T-cell (primary cell): ENCODE data around the gene RBM19. TPM values are rescaled to one million over a fixed set of nuclear protein-coding genes. Genes with fewer than 3 reads are reported as not detected.

ENCODE experiments used
- ATAC-seq, 4 experiments: fragments of 200-7000 bp in 3 of 4; fragments of 150-1000 bp in 1 of 4; cut with Tn5 transposase; replicated peaks in 1 of 4; 1 replicate in 3 of 4; 2 replicates in 1 of 4; pipeline ENCODE4 v1.10.0; 2021; ENCODE audit warnings: moderate library complexity in 3 of 4, mild to moderate bottlenecking in 2 of 4, moderate number of reproducible peaks in 1 of 4
- CTCF ChIA-PET, 2 donors: fragments of 300-600 bp; sonication (Branson Sonifier 250); formaldehyde crosslinking; loops; one replicate each; lab custom pipeline; 2022; ENCODE audit warnings: antibody characterized with exemption in 2 of 2; lab: Charles Lee
- POLR2A ChIA-PET, 2 donors: fragments of 300-600 bp; sonication (Branson Sonifier 250); formaldehyde crosslinking; loops; one replicate each; lab custom pipeline; 2022; ENCODE audit warnings: antibody characterized with exemption in 2 of 2; lab: Charles Lee
- DNase-seq, 35 experiments: peaks; one replicate each; pipeline versions ENCODE4 v3.0.0 to v3.0.0-alpha.2; 2013 to 2023
- H3K27ac ChIP-seq: one replicate; pipeline ENCODE4 v1.5.1; 2013; ENCODE audit warnings: low read length
- H3K27me3 ChIP-seq, 2 experiments: replicated peaks in 1 of 2; 1 replicate in 1 of 2; 2 replicates in 1 of 2; pipeline versions ENCODE4 v1.6.1 to v1.7.0; 2013; ENCODE audit warnings: low read length in 1 of 2, mixed read lengths in 1 of 2; ENCODE audit not compliant: control insufficient read depth in 2 of 2, insufficient read depth in 2 of 2; ENCODE audit errors: extremely low read depth in 1 of 2
- H3K36me3 ChIP-seq, 2 donors: 1 replicate in 1 of 2; 2 replicates in 1 of 2; pipeline versions ENCODE4 v1.6.1 to v1.7.0; 2013; ENCODE audit warnings: low read length in 1 of 2; ENCODE audit not compliant: control insufficient read depth in 2 of 2, insufficient read depth in 1 of 2; ENCODE audit errors: extremely low read depth in 1 of 2
- H3K4me1 ChIP-seq, 2 experiments: 1 replicate in 1 of 2; 2 replicates in 1 of 2; pipeline versions ENCODE4 v1.6.1 to v1.7.0; 2013; ENCODE audit warnings: low read length in 2 of 2, mixed read lengths in 1 of 2; ENCODE audit not compliant: insufficient read depth in 2 of 2, control insufficient read depth in 1 of 2; ENCODE audit errors: extremely low read depth in 1 of 2
- H3K4me3 ChIP-seq, 2 donors: 1 replicate in 1 of 2; 2 replicates in 1 of 2; pipeline versions ENCODE4 v1.5.1 to v1.7.0; 2013; ENCODE audit warnings: mild to moderate bottlenecking in 2 of 2, low read length in 1 of 2, moderate library complexity in 1 of 2; ENCODE audit not compliant: control insufficient read depth in 1 of 2; ENCODE audit errors: extremely low read depth in 1 of 2
- H3K9me3 ChIP-seq: 2 replicates; pipeline ENCODE4 v1.7.0; 2013
- H3K27ac Mint-ChIP-seq, 2 donors: one replicate each; pipeline ENCODE4 v1.8.0; 2020 to 2021; ENCODE audit warnings: mild to moderate bottlenecking in 2 of 2, mixed read lengths in 2 of 2
- H3K27me3 Mint-ChIP-seq, 2 donors: one replicate each; pipeline ENCODE4 v1.8.0; 2021 to 2022; ENCODE audit warnings: mixed read lengths in 2 of 2
- H3K36me3 Mint-ChIP-seq: one replicate; pipeline ENCODE4 v1.8.0; 2021; ENCODE audit warnings: mixed read lengths
- H3K4me1 Mint-ChIP-seq, 3 donors: one replicate each; pipeline ENCODE4 v1.8.0; 2020 to 2022; ENCODE audit warnings: mixed read lengths in 3 of 3, mild to moderate bottlenecking in 1 of 3
- H3K4me3 Mint-ChIP-seq, 3 donors: one replicate each; pipeline ENCODE4 v1.8.0; 2020 to 2022; ENCODE audit warnings: mild to moderate bottlenecking in 3 of 3, mixed read lengths in 3 of 3, moderate library complexity in 3 of 3
- H3K9me3 Mint-ChIP-seq, 3 donors: one replicate each; pipeline ENCODE4 v1.8.0; 2020 to 2022; ENCODE audit warnings: mixed read lengths in 3 of 3
- WGBS: methylation state at CpG from one replicate; pipeline ENCODE4 v1.1.5; 2013; ENCODE audit warnings: missing lambda C conversion rate; ENCODE audit not compliant: insufficient coverage; 5-methylcytosine and 5-hydroxymethylcytosine counted together
- total RNA-seq, 35 experiments: library from RNA in 6 of 35; stranded (reverse) in 6 of 35; fragments of 120-200 nt in 1 of 35; gene quantifications; one replicate each; pipeline versions ENCODE4 v1.2.1 to v1.2.4 and lab custom pipeline; 2013 to 2026

The RBM19 gene
- total RNA-seq, 5 donors from 2014 or later (not counting 1 experiment from before 2014, with no cell fraction given) = 57.9 to 80.3 (median 78.3) TPM

DNA sequence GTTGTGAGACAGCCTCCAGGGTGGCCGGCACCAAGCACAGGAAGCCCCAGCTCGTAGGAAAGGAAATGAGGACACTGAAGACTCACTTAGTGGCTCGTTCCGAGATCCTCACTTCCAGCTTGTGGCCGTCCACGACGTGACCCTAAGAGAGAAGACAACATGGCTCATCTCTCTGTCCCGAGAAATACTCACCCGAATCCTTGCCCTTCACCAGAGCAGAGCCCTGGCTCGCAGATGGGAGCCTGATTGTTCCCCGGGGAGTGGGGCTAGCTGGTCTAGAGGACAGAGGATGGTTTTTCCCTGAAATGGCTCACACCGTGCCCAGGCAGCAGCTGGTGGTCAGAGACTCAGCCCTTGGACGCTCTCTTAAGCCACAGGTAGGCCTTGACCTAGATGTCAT, 47.8 kb downstream of the RBM19 start:
- 95% methylated on average over 11 of the region's 13 CpGs for WGBS
- Histone ChIP-seq H3K27ac (no peak overlapping the region), H3K36me3 (peaks cover 14 to 76% of the 10 kb centered on the region in 2 donors), H3K4me1 (no peaks in the 10 kb centered on the region), H3K9me3 (no peaks in the 10 kb centered on the region), H3K27me3 (no peaks in the 10 kb centered on the region), H3K4me3 (no peak overlapping the region)
- H3K36me3 Mint-ChIP-seq = peaks cover 64% of the 10 kb centered on the region
- no peaks in the 10 kb centered on the region for H3K27me3 Mint-ChIP-seq
- ChIA-PET POLR2A (no interaction called here), CTCF (no interaction called here)
- no peak overlapping the region for H3K4me3 Mint-ChIP-seq
- H3K4me1 Mint-ChIP-seq = no peaks in the 10 kb centered on the region
- ATAC-seq (no peak), DNase-seq (no peak)
- no peaks in the 10 kb centered on the region for H3K9me3 Mint-ChIP-seq
- no peak overlapping the region for H3K27ac Mint-ChIP-seq

GRCh38 chr12:113917393-113917792, 48.7 kb downstream of the RBM19 start:
- Mint-ChIP-seq H3K4me1 (no peaks in the 10 kb centered on the region), H3K9me3 (no peaks in the 10 kb centered on the region), H3K36me3 (peaks cover 60% of the 10 kb centered on the region), H3K27me3 (no peaks in the 10 kb centered on the region), H3K4me3 (no peak overlapping the region), H3K27ac (no peak overlapping the region)
- H3K27ac ChIP-seq = no peak overlapping the region
- ATAC-seq = no peak
- no peak overlapping the region for H3K4me3 ChIP-seq
- H3K36me3 ChIP-seq = peaks cover 17 to 78% of the 10 kb centered on the region in 2 donors
- H3K27me3 ChIP-seq = no peaks in the 10 kb centered on the region
- H3K9me3 ChIP-seq = no peaks in the 10 kb centered on the region
- DNase-seq = no peak
- no CpG with 5 or more reads among the region's 5 CpGs for whole genome bisulfite sequencing
- H3K4me1 ChIP-seq = no peaks in the 10 kb centered on the region
- POLR2A ChIA-PET = interaction anchor here in 1 of 2 donors (0.5 kb wide), 1 partner anchor 871 kb away, joined by 3 read pairs; no protein-coding TSS in a partner anchor
- CTCF ChIA-PET = interaction anchor here in 1 of 2 donors (0.6 kb wide), 1 partner anchor 16 kb away, joined by 6 read pairs; no protein-coding TSS in a partner anchor

DNA sequence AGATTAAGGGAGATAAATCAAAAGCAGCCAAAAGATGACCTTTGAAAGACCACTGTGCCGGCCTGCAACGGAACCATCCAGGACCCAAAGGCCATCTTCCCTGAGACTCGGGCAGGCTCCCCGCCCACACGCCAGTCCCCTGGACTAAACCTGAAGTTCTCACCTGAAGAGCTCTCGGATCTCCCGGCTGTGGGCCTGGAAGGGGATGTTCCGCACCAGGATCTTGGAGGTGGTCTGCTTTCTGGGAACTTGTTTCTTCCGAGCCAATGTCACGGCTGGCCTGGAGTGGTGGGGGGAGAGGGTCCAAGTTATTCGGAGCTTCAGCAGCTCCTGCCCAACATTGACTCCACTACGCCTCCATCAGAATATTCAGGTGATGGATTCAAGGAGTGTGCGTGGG, 51.3 kb downstream of the RBM19 start:
- Histone ChIP-seq H3K27me3 (no peaks in the 10 kb centered on the region), H3K4me3 (no peak overlapping the region), H3K27ac (no peak overlapping the region), H3K4me1 (no peaks in the 10 kb centered on the region), H3K36me3 (peaks cover 20 to 79% of the 10 kb centered on the region in 2 donors), H3K9me3 (no peaks in the 10 kb centered on the region)
- no peak for DNase-seq
- Mint-ChIP-seq H3K36me3 (peaks cover 46% of the 10 kb centered on the region), H3K27me3 (no peaks in the 10 kb centered on the region), H3K9me3 (no peaks in the 10 kb centered on the region), H3K4me1 (no peaks in the 10 kb centered on the region), H3K27ac (no peak overlapping the region), H3K4me3 (no peak overlapping the region)
- WGBS = 97% methylated on average over 9 of the region's 13 CpGs
- ChIA-PET CTCF (no interaction called here), POLR2A (no interaction called here)
- ATAC-seq = no peak

DNA sequence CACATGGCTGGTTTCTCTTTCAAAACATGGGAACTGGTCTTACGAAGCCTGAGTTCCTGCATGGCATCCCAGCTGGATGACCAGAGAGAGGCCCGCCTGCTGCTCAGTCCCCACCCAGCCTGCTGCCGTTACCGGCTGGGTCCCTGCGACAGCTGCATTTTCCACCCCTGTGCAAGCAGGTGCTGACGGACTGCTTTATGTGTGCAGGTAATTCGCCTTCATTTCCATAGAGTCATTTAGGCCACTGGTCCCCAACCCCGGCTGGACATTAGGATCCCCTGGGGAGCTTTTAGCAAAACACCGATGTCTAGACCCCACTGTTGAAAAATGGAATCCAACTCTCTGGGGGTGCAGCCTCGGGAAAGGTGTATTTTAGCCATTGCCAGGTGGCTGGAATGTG, 51.9 kb downstream of the RBM19 start:
- Histone ChIP-seq H3K4me1 (no peaks in the 10 kb centered on the region), H3K27me3 (no peaks in the 10 kb centered on the region), H3K27ac (no peak overlapping the region), H3K9me3 (no peaks in the 10 kb centered on the region), H3K4me3 (no peak overlapping the region), H3K36me3 (peaks cover 20 to 84% of the 10 kb centered on the region in 2 donors)
- no peaks in the 10 kb centered on the region for H3K4me1 Mint-ChIP-seq
- ATAC-seq = no peak
- no peaks in the 10 kb centered on the region for H3K27me3 Mint-ChIP-seq
- 92% methylated on average over 10 of the region's 10 CpGs for WGBS
- ChIA-PET POLR2A (interaction anchor here in 1 of 2 donors (0.6 kb wide), 1 partner anchor 27 kb away, joined by 4 read pairs; no protein-coding TSS in a partner anchor), CTCF (no interaction called here)
- H3K9me3 Mint-ChIP-seq = no peaks in the 10 kb centered on the region
- H3K36me3 Mint-ChIP-seq = peaks cover 48% of the 10 kb centered on the region
- no peak overlapping the region for H3K27ac Mint-ChIP-seq
- H3K4me3 Mint-ChIP-seq = no peak overlapping the region
- DNase-seq = no peak

DNA sequence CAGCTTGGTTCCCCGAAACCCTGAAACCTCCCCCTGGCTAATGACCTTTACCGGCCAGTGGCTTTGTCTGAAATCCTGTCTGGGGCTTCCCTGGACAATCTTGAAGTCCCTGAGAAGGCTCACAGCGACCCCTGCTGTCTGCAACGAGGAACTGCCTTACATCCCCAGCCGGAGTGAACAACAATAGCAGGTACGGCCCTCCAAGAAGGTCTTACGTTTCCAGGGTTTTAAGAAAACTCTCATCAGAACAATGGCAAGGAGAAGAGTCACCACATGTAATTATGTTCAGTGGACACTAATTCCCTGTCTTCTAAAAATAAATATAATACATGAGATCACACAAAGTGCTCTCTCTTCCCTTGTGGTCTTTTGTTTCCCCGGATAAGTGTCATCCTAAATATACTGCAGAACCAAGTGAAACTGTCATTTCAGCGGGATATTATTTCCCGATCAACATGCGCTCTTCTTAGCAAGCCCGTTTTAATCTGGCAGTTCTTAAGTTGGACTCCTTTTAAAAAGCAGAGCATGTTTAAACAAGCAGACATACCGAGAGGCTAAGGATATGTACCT, 53.3 kb downstream of the RBM19 start:
- no peak overlapping the region for H3K27ac Mint-ChIP-seq
- no peaks in the 10 kb centered on the region for H3K9me3 Mint-ChIP-seq
- WGBS = 70% methylated on average over 13 of the region's 13 CpGs
- H3K36me3 ChIP-seq = peaks cover 18 to 76% of the 10 kb centered on the region in 2 donors
- no peaks in the 10 kb centered on the region for H3K27me3 ChIP-seq
- H3K4me3 ChIP-seq = no peak overlapping the region
- H3K27me3 Mint-ChIP-seq = no peaks in the 10 kb centered on the region
- no peak overlapping the region for H3K4me3 Mint-ChIP-seq
- H3K27ac ChIP-seq = no peak overlapping the region
- CTCF ChIA-PET = no interaction called here
- no peaks in the 10 kb centered on the region for H3K9me3 ChIP-seq
- ATAC-seq = no peak
- POLR2A ChIA-PET = no interaction called here
- DNase-seq = peak in 28 of 35 experiments; percentile 3 to 64 (median 22)
- H3K4me1 Mint-ChIP-seq = no peaks in the 10 kb centered on the region
- no peaks in the 10 kb centered on the region for H3K4me1 ChIP-seq
- peaks cover 48% of the 10 kb centered on the region for H3K36me3 Mint-ChIP-seq

DNA sequence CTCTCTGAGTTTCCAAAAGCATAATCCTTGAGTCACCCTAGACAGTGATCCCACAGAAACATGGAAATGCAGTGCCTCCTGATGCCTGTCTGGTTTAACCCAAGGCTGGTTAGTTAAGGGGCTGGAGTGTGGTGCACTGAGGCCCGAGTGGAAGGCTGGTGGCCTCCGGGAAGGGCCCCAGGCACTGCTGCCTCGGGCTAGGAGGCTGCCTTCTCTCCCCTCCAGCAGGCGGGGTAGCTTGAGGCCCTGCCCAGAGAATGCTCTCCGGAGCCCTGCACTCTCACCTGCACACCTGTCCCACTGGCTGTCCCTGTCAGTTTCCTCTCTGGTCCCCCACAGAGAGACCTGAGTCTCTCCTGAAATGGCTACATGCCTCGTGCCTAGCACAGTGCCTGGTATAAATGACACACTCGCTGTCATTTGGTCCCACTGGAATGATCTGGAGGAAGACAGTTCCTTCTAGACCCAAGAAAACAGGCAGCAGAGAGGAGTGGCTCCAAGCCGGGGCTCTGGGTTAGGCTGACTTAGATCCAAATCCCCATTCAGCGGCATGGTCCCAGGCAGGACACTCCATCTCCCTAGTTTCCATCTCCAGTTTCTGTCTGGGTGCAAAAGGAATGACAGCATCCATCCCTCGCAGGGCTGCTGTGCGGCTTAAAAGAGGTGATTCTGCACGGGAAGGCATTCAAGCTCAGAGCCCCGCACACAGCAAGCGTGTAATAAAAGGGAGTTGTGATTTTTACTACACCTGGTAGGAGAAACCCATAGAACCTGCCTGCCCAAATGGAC, 54.0 kb downstream of the RBM19 start:
- H3K36me3 ChIP-seq = peaks cover 25 to 76% of the 10 kb centered on the region in 2 donors
- H3K4me1 Mint-ChIP-seq = no peaks in the 10 kb centered on the region
- no peaks in the 10 kb centered on the region for H3K4me1 ChIP-seq
- no peaks in the 10 kb centered on the region for H3K27me3 Mint-ChIP-seq
- H3K27me3 ChIP-seq = no peaks in the 10 kb centered on the region
- ChIA-PET POLR2A (no interaction called here), CTCF (interaction anchor here in 1 of 2 donors (0.5 kb wide), 1 partner anchor 11 kb away, joined by 3 read pairs; no protein-coding TSS in a partner anchor)
- H3K4me3 Mint-ChIP-seq = no peak overlapping the region
- no peak for DNase-seq
- WGBS = 96% methylated on average over 7 of the region's 14 CpGs
- H3K27ac Mint-ChIP-seq = no peak overlapping the region
- H3K4me3 ChIP-seq = no peak overlapping the region
- H3K9me3 Mint-ChIP-seq = no peaks in the 10 kb centered on the region
- no peak for ATAC-seq
- H3K9me3 ChIP-seq = no peaks in the 10 kb centered on the region
- H3K36me3 Mint-ChIP-seq = peaks cover 45% of the 10 kb centered on the region
- no peak overlapping the region for H3K27ac ChIP-seq
